ENCODE results near the gene RPS6KA2.

GRCh38 chr6:166450167-166450873 is 176.7 kb downstream of the RPS6KA2 start:
- TF ChIP-seq POLR2A (IDR thresholded peaks at IDR 0.05) (no peak), CTCF (IDR thresholded peaks at IDR 0.05) (no peak)

Data from breast epithelium (tissue), 3 donors.